K562 (cell line): Measurements from ENCODE around the gene FFAR1. TPM values are rescaled to one million over a fixed set of nuclear protein-coding genes. Genes with fewer than 3 reads are reported as not detected.

Source experiments
- BACH1 ChIP-seq: fragments of 200-800 bp; sonication (Bioruptor generic); IDR thresholded peaks from 2 replicates; pipeline ENCODE4 v1.6.1; 2016; ENCODE audit warnings: missing genetic modification characterization, missing compliant biosample characterization
- BHLHE40 ChIP-seq: IDR thresholded peaks from 2 replicates; pipeline ENCODE4 v1.6.1; 2011; ENCODE audit warnings: low read length, improper control_type of control experiment
- CREM ChIP-seq: IDR thresholded peaks from 2 replicates; pipeline ENCODE4 v1.6.1; 2014; ENCODE audit warnings: antibody characterized with exemption, low read depth
- DNMT1 ChIP-seq: fragments of 450-650 bp; IDR thresholded peaks from 2 replicates; pipeline ENCODE4 v1.6.1; 2016; ENCODE audit warnings: antibody characterized with exemption, mild to moderate bottlenecking
- ETV1 ChIP-seq: fragments of 450-650 bp; conservative IDR thresholded peaks from 2 replicates; pipeline ENCODE4 v1.6.1; 2016; ENCODE audit warnings: missing genetic modification characterization, control low read depth, low read depth, missing compliant biosample characterization
- HLTF ChIP-seq: fragments of 450-650 bp; IDR thresholded peaks from 2 replicates; pipeline ENCODE4 v1.6.1; 2016
- MTA1 ChIP-seq: fragments of 450-650 bp; IDR thresholded peaks from 2 replicates; pipeline ENCODE4 v1.6.1; 2017; ENCODE audit warnings: borderline replicate concordance
- MYBL2 ChIP-seq, 2 experiments: fragments of 450-650 bp in 1 of 2; sonication (generic) in 1 of 2; formaldehyde crosslinking in 1 of 2; IDR thresholded peaks; 2 replicates each; pipeline versions ENCODE4 v1.6.1 to v1.8.1; 2017 to 2022; ENCODE audit warnings: borderline replicate concordance in 1 of 2, inconsistent platforms in 1 of 2, low read depth in 1 of 2, mild to moderate bottlenecking in 1 of 2, missing genetic modification reagents in 1 of 2, moderate library complexity in 1 of 2
- NEUROD1 ChIP-seq: fragments of 150-350 bp; IDR thresholded peaks from 2 replicates; pipeline ENCODE4 v1.6.1; 2014; ENCODE audit warnings: borderline replicate concordance, low read length, low read depth; ENCODE audit not compliant: partially characterized antibody
- RBM15 ChIP-seq: fragments of 200-400 bp; formaldehyde crosslinking; IDR thresholded peaks from 2 replicates; pipeline ENCODE4 v1.6.1; 2018; ENCODE audit warnings: mild to moderate bottlenecking, low read length, moderate library complexity; ENCODE audit not compliant: insufficient read depth
- TBL1XR1 ChIP-seq, 2 experiments: IDR thresholded peaks; 2 replicates each; pipeline ENCODE4 v1.6.1; 2012; ENCODE audit warnings: improper control_type of control experiment in 2 of 2, low read length in 2 of 2, mild to moderate bottlenecking in 1 of 2
- U2AF2 ChIP-seq: fragments of 200-400 bp; formaldehyde crosslinking; optimal IDR thresholded peaks from 2 replicates; pipeline ENCODE3; 2017; ENCODE audit warnings: low read depth, mild to moderate bottlenecking, low read length
- ZC3H4 ChIP-seq: sonication (generic); formaldehyde crosslinking; IDR thresholded peaks from 2 replicates; pipeline ENCODE4 v1.9.0; 2021; ENCODE audit warnings: missing genetic modification reagents, borderline replicate concordance
- ZNF232 ChIP-seq: sonication (generic); formaldehyde crosslinking; IDR thresholded peaks from 2 replicates; pipeline ENCODE4 v1.8.0; 2022; ENCODE audit warnings: mild to moderate bottlenecking, missing genetic modification reagents
- ZNF717 ChIP-seq: fragments of 250-450 bp; sonication (Bioruptor Pico); IDR thresholded peaks from 2 replicates; pipeline ENCODE4 v1.5.0; 2021
- ZNF77 ChIP-seq: fragments of 250-450 bp; sonication (Bioruptor Pico); IDR thresholded peaks from 2 replicates; pipeline ENCODE4 v1.5.0; 2020
- polyA plus RNA-seq, 8 experiments: library from polyadenylated mRNA; depleted of rRNA in 4 of 8; stranded (reverse) in 5 of 8; unstranded in 3 of 8; fragments of >200 nt; fragmentation: Nextera tagmentation in 2 of 8; fragmentation: Illumina TruSeq in 1 of 8; extraction: Ambion mirVana in 2 of 8; extraction: Trizol in 1 of 8; gene quantifications; 2 replicates each; pipeline versions ENCODE4 v1.2.1 to v1.2.3, GENCODE V29; 2011 to 2014; ENCODE audit warnings: inconsistent platforms in 1 of 8, missing spikeins in 1 of 8
- total RNA-seq, 7 experiments: library from RNA; depleted of rRNA in 6 of 7; stranded (reverse); fragments of >200 nt in 6 of 7; fragmentation: Illumina TruSeq in 2 of 7; extraction: Trizol in 2 of 7; gene quantifications; 2 replicates each; pipeline versions ENCODE4 v1.2.1 to v1.2.3, GENCODE V29; 2011 to 2021; ENCODE audit warnings: low replicate concordance in 1 of 7
- TF ChIP-seq, protein P1 (sequence below): sonication (generic); formaldehyde crosslinking; IDR thresholded peaks from 2 replicates; pipeline ENCODE4 v1.4.0; 2020; ENCODE audit warnings: mild to moderate bottlenecking, missing genetic modification reagents
- TF ChIP-seq, protein P2 (sequence below): sonication (generic); formaldehyde crosslinking; IDR thresholded peaks from 2 replicates; pipeline ENCODE4 v1.8.0; 2022; ENCODE audit warnings: mild to moderate bottlenecking, missing genetic modification reagents
- TF ChIP-seq, protein P3 (sequence below): IDR thresholded peaks from 2 replicates; pipeline ENCODE4 v1.6.1; 2011; ENCODE audit not compliant: insufficient read length; ENCODE audit errors: extremely low read depth
- TF ChIP-seq, protein P4 (sequence below): sonication (generic); formaldehyde crosslinking; IDR thresholded peaks from 2 replicates; pipeline ENCODE4 v1.5.0; 2020; ENCODE audit warnings: missing genetic modification reagents
- TF ChIP-seq, protein P5 (sequence below), 3 experiments: IDR thresholded peaks in 2 of 3; conservative IDR thresholded peaks in 1 of 3; 2 replicates each; pipeline ENCODE4 v1.5.1; 2011 to 2012; ENCODE audit warnings: low read length in 3 of 3, mild to moderate bottlenecking in 3 of 3, control low read depth in 2 of 3, improper control_type of control experiment in 1 of 3, inconsistent platforms in 1 of 3, low read depth in 1 of 3, mixed read lengths in 1 of 3, moderate library complexity in 1 of 3; ENCODE audit not compliant: insufficient read depth in 2 of 3
- TF ChIP-seq, protein P6 (sequence below): sonication (generic); formaldehyde crosslinking; IDR thresholded peaks from 2 replicates; pipeline ENCODE4 v1.8.0; 2022; ENCODE audit warnings: mild to moderate bottlenecking, missing genetic modification reagents

Gene FFAR1
- total and polyA plus RNA-seq, 9 of the 15 experiments (the other 6 are each of a cell fraction or from before 2014, with no cell fraction given), result not detected

DNA sequence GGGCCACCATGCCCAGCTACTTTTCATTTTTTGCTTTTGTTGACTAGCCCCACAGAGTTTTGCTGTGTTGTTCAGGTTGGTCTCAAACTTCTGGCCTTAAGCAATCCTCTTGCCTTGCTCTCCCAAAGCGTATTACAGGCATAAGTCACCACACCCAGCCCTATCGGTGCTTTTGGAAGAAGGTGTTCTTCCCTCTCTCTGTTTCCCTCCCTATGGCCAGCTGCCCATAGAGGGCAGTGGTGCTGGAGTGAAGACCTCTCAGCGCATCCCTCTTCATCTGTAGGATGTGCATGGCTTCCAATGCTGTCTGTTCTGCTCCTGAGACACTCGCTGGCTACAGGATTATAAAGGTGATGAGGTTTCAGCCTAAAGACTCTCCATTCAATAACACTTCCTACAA lies 20.1 kb upstream of the FFAR1 start (continued):
- TF ChIP-seq, protein P1, sequence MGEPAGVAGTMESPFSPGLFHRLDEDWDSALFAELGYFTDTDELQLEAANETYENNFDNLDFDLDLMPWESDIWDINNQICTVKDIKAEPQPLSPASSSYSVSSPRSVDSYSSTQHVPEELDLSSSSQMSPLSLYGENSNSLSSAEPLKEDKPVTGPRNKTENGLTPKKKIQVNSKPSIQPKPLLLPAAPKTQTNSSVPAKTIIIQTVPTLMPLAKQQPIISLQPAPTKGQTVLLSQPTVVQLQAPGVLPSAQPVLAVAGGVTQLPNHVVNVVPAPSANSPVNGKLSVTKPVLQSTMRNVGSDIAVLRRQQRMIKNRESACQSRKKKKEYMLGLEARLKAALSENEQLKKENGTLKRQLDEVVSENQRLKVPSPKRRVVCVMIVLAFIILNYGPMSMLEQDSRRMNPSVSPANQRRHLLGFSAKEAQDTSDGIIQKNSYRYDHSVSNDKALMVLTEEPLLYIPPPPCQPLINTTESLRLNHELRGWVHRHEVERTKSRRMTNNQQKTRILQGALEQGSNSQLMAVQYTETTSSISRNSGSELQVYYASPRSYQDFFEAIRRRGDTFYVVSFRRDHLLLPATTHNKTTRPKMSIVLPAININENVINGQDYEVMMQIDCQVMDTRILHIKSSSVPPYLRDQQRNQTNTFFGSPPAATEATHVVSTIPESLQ, result no peak
- TF ChIP-seq ZNF717 (CRISPR knock-in tag), result no peak
- no peak for TF ChIP-seq ZC3H4 (CRISPR knock-in tag)
- no peak for TF ChIP-seq ZNF232 (CRISPR knock-in tag)
- no peak for TF ChIP-seq MTA1
- TF ChIP-seq RBM15, result no peak
- TF ChIP-seq BHLHE40, result peak; percentile 31; the same call in 1 of the 2 replicates
- TF ChIP-seq, protein P2, sequence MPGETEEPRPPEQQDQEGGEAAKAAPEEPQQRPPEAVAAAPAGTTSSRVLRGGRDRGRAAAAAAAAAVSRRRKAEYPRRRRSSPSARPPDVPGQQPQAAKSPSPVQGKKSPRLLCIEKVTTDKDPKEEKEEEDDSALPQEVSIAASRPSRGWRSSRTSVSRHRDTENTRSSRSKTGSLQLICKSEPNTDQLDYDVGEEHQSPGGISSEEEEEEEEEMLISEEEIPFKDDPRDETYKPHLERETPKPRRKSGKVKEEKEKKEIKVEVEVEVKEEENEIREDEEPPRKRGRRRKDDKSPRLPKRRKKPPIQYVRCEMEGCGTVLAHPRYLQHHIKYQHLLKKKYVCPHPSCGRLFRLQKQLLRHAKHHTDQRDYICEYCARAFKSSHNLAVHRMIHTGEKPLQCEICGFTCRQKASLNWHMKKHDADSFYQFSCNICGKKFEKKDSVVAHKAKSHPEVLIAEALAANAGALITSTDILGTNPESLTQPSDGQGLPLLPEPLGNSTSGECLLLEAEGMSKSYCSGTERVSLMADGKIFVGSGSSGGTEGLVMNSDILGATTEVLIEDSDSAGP (CRISPR knock-in tag), result no peak
- no peak for TF ChIP-seq NEUROD1
- TF ChIP-seq, protein P3, sequence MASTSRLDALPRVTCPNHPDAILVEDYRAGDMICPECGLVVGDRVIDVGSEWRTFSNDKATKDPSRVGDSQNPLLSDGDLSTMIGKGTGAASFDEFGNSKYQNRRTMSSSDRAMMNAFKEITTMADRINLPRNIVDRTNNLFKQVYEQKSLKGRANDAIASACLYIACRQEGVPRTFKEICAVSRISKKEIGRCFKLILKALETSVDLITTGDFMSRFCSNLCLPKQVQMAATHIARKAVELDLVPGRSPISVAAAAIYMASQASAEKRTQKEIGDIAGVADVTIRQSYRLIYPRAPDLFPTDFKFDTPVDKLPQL, result no peak
- no peak for TF ChIP-seq U2AF2
- TF ChIP-seq HLTF, result no peak
- no peak for TF ChIP-seq ETV1 (tag)
- 0 out of 2 replicates have a peak, but pooled peaks have one; percentile 25 for TF ChIP-seq CREM
- TF ChIP-seq, protein P4, sequence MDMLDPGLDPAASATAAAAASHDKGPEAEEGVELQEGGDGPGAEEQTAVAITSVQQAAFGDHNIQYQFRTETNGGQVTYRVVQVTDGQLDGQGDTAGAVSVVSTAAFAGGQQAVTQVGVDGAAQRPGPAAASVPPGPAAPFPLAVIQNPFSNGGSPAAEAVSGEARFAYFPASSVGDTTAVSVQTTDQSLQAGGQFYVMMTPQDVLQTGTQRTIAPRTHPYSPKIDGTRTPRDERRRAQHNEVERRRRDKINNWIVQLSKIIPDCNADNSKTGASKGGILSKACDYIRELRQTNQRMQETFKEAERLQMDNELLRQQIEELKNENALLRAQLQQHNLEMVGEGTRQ, result no peak
- TF ChIP-seq MYBL2 (IDR thresholded peaks at IDR 0.05; ENCODE audit: low read depth), result no peak
- TF ChIP-seq MYBL2 (CRISPR knock-in tag; IDR thresholded peaks at IDR 0.05; ENCODE audit: borderline replicate concordance), result no peak
- no peak for TF ChIP-seq BACH1 (tag)
- TF ChIP-seq DNMT1, result no peak
- TF ChIP-seq, protein P5, sequence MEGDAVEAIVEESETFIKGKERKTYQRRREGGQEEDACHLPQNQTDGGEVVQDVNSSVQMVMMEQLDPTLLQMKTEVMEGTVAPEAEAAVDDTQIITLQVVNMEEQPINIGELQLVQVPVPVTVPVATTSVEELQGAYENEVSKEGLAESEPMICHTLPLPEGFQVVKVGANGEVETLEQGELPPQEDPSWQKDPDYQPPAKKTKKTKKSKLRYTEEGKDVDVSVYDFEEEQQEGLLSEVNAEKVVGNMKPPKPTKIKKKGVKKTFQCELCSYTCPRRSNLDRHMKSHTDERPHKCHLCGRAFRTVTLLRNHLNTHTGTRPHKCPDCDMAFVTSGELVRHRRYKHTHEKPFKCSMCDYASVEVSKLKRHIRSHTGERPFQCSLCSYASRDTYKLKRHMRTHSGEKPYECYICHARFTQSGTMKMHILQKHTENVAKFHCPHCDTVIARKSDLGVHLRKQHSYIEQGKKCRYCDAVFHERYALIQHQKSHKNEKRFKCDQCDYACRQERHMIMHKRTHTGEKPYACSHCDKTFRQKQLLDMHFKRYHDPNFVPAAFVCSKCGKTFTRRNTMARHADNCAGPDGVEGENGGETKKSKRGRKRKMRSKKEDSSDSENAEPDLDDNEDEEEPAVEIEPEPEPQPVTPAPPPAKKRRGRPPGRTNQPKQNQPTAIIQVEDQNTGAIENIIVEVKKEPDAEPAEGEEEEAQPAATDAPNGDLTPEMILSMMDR (IDR thresholded peaks at IDR 0.05 in 2 of 3, conservative IDR thresholded peaks at IDR 0.05 in 1 of 3; ENCODE audit: insufficient read depth in 2 of 3, low read depth in 1 of 3, low read length in 3 of 3), result peak; percentile 79 to 80 (median 80)
- no peak for TF ChIP-seq ZNF77 (CRISPR knock-in tag)
- TF ChIP-seq TBL1XR1 (IDR thresholded peaks at IDR 0.05; ENCODE audit: low read length in 2 of 2), result 0 out of 4 replicates have a peak, but pooled peaks of 1 of the 2 experiments have one; percentile 12
- TF ChIP-seq, protein P6, sequence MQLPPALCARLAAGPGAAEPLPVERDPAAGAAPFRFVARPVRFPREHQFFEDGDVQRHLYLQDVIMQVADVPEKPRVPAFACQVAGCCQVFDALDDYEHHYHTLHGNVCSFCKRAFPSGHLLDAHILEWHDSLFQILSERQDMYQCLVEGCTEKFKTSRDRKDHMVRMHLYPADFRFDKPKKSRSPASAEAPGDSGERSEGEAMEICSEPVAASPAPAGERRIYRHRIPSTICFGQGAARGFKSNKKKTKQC, result no peak
